AG04449 (cell line): ENCODE measurements around the gene CRACDL.

Experiments used
- CTCF ChIA-PET: fragments of 350-600 bp; formaldehyde crosslinking; extraction: SDS; loops from one replicate; lab custom pipeline; 2021; ENCODE audit warnings: antibody characterized with exemption; lab: Yijun Ruan, JAX
- POLR2A ChIA-PET: fragments of 400-600, 350-600 bp; formaldehyde crosslinking; extraction: SDS; loops from one replicate; lab custom pipeline; 2020; ENCODE audit warnings: antibody characterized with exemption, inconsistent platforms; lab: Yijun Ruan, JAX
- DNase-seq: peaks from one replicate; pipeline ENCODE4 v3.0.0-alpha.2; 2010; ENCODE audit warnings: low read depth, low spot score
- H3K4me3 ChIP-seq: 2 replicates; pipeline ENCODE4 v1.5.1; 2011; ENCODE audit warnings: low read depth, mild to moderate bottlenecking, control low read depth, low read length
- TF ChIP-seq, protein P1 (sequence below): IDR thresholded peaks from one replicate; pipeline ENCODE4 v1.5.1; 2011; ENCODE audit warnings: mild to moderate bottlenecking, moderate library complexity, low read length, control low read depth, inconsistent platforms; ENCODE audit not compliant: insufficient read depth; ENCODE audit errors: missing control alignments

The CRACDL gene

DNA sequence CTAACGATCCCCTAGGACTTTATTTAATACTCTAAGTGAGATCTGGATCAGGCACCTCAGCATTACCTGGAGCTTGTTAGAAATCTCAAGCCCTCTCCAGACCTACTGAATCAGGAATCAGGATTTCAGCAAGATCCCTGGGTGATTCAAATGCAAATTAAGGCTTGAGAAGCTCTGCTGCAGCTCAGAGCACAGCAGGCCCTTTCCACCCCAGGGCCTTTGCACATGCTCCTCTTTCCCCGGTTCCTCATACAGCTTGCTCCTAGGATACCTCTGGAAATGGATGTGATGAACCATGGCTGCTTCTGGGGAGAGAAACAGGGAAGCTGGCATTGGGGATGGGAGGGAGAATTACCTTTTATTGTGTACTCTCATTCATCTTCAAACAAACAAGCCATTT, 164.8 kb downstream of the CRACDL start:
- DNase-seq: no peak
- ChIA-PET POLR2A (no interaction called here), CTCF (no interaction called here)
- H3K4me3 ChIP-seq: no peak overlapping the region
- TF ChIP-seq, protein P1, sequence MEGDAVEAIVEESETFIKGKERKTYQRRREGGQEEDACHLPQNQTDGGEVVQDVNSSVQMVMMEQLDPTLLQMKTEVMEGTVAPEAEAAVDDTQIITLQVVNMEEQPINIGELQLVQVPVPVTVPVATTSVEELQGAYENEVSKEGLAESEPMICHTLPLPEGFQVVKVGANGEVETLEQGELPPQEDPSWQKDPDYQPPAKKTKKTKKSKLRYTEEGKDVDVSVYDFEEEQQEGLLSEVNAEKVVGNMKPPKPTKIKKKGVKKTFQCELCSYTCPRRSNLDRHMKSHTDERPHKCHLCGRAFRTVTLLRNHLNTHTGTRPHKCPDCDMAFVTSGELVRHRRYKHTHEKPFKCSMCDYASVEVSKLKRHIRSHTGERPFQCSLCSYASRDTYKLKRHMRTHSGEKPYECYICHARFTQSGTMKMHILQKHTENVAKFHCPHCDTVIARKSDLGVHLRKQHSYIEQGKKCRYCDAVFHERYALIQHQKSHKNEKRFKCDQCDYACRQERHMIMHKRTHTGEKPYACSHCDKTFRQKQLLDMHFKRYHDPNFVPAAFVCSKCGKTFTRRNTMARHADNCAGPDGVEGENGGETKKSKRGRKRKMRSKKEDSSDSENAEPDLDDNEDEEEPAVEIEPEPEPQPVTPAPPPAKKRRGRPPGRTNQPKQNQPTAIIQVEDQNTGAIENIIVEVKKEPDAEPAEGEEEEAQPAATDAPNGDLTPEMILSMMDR: no peak

DNA sequence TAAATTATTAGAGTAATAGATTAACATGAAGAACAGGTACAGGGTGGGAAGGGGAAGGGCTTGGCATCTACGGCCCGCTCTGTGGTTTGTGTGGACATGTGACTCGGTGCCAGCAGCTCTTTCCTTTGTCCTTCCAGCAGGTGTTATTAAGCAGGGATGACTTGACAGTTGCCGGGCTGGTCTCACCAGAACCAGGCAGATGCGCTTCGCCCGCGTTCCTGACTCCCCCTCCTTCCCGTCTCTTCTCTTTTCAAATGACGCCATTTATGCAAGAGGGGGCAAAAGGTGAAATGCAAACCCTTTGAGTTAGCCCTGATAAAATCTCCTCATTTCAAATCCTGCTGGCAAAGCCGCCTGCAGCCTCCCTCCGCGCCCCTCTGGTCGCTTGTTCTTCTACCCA, 166.2 kb downstream of the CRACDL start:
- ChIA-PET CTCF (no interaction called here), POLR2A (no interaction called here)
- no peak for DNase-seq
- TF ChIP-seq, protein P1: no peak
- H3K4me3 ChIP-seq: no peak overlapping the region

DNA sequence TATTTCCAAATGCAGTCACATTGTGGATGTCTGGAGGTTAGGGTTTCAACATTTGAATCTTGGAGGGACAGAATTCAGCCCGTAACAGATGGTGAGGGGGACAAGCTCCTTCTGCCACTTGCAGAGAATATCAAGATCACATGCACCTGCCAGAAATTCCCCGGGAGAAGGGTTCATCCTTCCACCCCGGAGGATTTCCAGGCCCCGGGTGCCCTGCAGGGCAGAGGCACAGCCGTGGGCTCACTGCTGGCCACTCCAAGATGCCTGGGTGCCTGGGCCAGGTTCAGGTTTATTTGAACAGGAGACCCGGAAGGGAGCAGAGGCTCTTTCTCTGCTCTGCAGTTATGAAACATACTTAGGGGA, 166.9 kb downstream of the CRACDL start:
- CTCF ChIA-PET: interaction anchor here (1.1 kb wide), 1 partner anchor 11 kb away, joined by 3 read pairs; no protein-coding TSS in a partner anchor
- H3K4me3 ChIP-seq: no peak overlapping the region
- POLR2A ChIA-PET: no interaction called here
- no peak for DNase-seq
- TF ChIP-seq, protein P1: no peak

DNA sequence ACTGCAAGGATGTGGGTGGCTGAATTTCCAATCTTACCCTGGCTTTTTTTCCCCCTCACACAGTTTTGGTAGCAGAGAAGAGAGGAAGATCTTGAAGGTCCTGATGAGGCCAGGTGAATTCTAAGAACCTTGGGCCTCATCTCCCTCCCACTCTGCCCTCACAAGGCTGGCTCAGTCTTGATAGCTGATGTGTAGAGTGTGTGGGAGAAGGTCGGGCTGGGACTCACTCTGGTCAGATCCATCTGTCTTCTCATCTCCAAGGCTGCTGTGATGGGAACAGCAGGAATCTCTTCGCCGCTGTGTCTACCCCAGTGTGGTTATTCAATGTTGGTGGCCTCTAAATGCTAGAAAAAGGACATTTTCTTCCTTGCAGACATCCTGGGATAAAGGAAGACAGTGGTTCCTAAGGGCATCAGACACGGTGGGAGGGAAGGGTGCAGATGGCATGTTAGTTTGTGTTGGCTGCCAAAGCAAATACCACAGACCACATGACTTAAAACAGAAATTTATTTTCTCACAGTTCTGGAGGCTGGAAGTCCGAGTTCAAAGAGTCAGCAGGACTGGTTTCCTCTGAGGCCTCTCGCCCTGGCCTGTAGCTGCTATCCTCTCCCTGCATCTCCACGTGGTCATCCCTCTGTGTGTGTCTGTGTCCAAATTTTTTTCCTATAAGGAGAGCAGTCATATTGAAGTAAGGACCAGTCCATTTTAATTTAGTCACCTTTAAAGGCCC, 167.5 kb downstream of the CRACDL start:
- TF ChIP-seq, protein P1: no peak
- ChIA-PET CTCF (interaction anchor here (1.1 kb wide), 1 partner anchor 11 kb away, joined by 3 read pairs; no protein-coding TSS in a partner anchor), POLR2A (no interaction called here)
- no peak overlapping the region for H3K4me3 ChIP-seq
- no peak for DNase-seq

DNA sequence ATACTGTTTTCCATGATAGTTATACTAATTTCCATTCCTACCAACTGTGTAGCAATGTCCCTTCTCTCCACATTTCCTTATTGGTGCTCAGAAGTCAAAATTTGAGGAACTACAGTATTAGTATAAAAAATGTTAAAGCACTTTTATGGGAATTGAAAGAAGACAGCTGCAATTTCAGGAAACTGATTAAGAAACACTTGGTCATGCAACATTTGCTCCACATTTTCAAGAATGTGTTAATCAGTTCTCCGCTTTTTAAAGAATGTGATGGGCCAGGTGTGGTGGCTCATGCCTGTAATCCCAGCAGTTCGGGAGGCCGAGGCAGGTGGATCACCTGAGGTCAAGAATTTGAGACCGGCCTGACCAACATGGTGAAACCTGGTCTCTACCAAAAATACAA, 171.5 kb downstream of the CRACDL start:
- H3K4me3 ChIP-seq: no peak overlapping the region
- no peak for DNase-seq
- CTCF ChIA-PET: no interaction called here
- POLR2A ChIA-PET: no interaction called here
- TF ChIP-seq, protein P1: no peak

DNA sequence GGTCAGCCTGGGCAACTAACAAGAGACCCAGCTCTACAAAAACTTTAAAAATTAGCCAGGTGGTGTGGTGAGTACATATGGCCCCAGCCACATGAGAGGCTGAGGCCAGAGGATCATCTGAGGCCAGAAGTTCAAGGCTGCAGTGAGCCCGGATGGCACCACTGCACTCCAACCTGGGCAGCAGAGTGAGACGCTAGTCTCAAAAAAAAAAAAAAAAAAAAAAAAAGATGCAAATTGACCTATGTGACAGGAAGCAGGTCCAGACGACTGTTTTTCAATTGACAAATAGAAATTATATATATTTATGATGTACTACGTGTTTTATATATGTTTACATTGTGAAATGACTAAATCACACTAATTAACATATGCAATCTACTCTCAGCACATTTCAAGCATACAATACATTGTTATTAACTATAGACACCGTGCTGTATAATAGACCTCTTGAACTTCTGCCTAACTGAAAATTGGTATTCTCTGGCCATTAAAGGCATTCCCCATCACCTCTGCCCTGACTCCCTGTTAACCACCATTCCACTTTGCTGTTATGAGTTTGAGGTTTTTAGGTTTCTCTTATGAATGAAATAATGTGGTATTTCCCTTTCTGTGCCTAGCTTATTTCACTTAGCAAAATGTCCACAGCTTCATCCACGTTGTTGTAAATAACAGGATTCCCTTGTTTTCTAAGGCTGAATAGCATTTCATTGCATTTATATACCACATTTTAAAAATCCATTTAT, 172.6 kb downstream of the CRACDL start:
- DNase-seq: no peak
- TF ChIP-seq, protein P1: no peak
- CTCF ChIA-PET: no interaction called here
- POLR2A ChIA-PET: no interaction called here
- H3K4me3 ChIP-seq: no peak overlapping the region
